GM21529 (cell line): ENCODE data around the gene SCAP.

Source experiments
- ATAC-seq: cut with Tn5 transposase; IDR thresholded peaks from one replicate; pipeline ENCODE4 v1.9.1; 2021; ENCODE audit not compliant: unreplicated experiment

SCAP gene

DNA sequence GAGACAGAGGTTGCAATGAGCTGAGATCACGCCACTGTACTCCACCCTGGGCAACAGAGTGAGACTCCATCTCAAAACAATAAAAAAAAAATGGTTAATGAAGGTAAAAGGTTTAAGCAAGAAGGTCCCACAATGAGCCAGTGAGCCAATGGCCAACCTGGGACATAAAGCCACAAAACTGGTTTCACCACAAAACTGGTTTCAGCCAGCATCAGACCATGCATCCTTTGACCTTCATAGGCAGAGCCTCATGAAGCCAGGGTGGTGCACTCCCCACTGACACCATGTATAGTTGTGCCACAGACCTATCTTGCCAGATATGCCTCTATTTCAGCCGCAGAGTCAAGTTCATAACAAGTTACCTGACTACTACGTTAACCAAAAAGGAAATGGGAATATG lies 41.9 kb downstream of the SCAP start:
- ATAC-seq, result no peak

DNA sequence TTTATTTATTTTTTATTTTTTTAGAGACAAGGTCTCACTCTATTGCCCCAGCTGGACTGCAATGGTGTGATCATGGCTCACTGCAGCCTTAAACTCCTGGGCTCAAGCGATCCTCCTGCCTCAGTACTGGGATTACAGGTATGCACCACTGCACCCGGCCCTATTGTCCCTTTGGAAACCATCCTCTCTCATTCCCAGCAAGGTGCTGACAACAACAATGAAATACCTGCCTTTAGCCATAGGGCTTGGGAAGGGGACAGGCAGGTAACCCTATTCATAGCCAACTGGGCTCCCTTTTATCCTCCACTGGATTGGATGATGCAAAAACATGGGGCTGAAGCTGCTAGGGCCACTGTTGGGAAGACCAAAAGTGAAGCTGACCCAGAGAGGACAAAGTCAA lies 43.1 kb downstream of the SCAP start:
- no peak for ATAC-seq

DNA sequence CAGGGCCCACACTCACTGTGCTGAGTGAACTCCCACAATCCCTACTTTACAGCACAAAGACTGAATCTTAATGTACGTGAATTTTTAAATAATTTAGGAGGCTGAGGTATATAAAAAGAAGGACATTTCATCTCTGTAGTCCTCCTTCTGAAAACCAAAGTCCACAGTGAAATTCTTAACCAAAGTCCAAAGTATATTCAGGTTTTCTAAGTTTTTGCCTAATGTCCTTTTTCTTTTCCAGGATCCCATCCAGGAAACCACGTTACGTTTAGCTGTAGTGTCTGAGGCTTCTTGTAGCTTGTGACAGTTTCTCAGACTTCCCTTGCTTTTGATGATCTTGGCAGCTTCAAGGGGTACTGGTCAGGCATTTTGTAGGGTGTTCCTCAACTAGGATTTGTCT lies 44.5 kb downstream of the SCAP start:
- ATAC-seq, result no peak

DNA sequence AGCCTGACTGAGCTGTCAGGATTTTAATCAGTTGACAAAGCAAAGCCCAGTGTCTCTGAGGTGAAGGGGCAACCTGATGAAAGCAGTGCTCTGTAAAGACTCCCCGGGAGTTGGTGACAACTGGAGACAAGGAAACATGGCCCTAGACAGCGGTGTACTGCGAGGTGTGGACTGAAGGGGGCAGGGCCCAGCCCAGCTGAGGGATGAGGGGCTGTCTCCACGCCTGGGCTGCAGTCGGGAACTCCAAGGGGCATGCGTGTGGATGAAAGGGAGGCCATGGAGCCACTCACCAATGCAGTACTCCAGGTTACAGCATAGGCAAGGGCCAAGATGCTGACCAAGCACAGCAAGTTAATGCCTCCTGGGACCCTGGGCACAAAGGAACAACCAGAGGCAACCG lies 45.1 kb downstream of the SCAP start:
- ATAC-seq, result no peak

GRCh38 chr3:47429476-47430270 lies 46.1 kb downstream of the SCAP start:
- ATAC-seq, result no peak

- no peak for ATAC-seq
These were observed 47.1 kb downstream of the SCAP start for GRCh38 chr3:47428662-47429061.

GRCh38 chr3:47427866-47428265 lies 47.9 kb downstream of the SCAP start:
- ATAC-seq, result no peak

GRCh38 chr3:47425959-47426358 lies 49.8 kb downstream of the SCAP start:
- ATAC-seq, result no peak

DNA sequence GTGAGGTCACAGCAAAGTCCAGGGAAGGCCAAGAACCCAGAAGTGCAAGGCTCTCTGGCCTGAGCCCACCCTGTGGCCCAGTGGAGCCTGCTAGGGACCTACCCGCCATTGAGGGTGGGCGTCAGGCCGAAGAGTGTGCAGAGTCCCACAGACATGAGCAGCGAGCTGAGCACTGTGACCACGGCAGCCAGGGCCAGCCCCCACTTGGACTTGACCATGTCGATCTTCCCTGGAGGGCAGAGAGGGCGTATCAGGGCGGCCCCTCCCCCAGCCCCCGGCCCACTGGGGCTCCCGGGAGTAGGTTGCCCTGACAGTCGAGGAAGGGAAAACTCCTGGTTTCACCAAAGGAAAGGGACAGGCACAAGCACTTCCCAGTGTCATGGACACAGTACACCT lies 50.4 kb downstream of the SCAP start:
- ATAC-seq, result no peak

DNA sequence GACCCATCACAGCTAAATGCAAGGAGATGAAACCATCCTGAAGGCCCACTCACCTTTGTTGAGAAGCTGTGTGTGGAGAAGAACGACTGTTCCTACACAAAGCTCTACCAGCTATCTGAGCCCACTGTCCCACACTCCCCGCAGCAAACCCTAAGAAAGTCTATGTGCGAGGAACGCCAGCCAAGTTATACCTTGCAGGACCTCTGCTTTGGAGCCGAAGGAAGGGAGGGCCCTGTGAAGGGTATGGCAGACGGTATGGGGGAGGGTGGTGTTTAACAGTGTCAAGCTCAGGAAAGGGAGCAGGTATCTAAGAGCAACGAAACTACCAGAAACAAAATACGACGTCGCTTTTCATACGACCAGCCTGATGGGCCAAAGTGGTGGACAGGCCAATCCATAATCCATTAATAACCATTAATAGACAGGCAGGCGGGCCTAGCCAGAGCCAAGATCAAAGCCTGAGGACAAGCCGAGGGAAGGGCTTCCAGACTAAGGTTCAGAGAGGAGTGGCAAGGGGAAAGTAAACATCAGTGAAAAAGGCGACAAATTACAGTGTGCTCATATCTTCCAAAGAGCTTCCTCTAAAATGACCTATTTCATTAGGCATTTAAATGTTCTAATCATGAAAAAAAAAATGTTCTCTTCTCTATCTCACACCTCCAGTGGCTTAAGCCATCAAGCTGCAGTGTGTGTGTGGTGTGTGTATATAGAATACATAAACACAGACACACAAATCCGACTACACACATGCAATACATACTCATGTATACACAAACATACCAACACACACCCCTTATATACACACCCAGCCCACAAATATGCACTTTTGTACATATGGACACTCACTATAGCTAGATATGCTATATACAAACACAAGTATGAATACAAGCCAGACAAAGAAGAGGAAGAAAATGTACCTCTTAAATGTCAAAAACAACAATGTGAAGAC lies 51.0 kb downstream of the SCAP start:
- no peak for ATAC-seq

DNA sequence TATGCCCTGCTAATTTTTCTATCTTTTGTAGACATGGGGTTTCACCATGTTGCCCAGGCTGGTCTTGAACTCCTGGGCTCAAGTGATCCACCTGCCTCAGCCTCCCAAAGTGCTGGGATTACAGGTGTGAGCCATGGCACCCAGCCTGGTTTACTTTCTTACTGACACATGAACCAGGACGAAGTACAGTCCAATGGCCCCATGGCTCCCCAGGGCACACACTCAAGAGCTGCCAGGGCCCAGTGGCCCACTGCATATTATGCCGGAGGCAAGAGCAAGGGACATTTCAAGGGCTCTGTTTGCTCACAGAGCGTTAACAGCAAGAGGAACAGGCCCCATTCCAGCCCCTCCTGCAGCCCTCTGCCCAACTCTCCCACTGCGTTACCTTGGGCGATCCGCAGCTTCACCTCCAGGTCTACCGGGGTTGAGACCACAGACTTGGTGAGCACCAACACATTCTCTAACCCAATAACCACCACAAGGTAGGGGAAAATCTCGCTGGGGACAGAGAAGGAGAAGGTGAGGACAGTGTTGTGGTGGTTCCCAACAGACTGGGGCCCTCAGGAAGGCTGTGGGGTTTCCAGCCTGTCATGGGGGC lies 52.1 kb downstream of the SCAP start:
- no peak for ATAC-seq

GRCh38 chr3:47422743-47423142 lies 53.0 kb downstream of the SCAP start:
- no peak for ATAC-seq

DNA sequence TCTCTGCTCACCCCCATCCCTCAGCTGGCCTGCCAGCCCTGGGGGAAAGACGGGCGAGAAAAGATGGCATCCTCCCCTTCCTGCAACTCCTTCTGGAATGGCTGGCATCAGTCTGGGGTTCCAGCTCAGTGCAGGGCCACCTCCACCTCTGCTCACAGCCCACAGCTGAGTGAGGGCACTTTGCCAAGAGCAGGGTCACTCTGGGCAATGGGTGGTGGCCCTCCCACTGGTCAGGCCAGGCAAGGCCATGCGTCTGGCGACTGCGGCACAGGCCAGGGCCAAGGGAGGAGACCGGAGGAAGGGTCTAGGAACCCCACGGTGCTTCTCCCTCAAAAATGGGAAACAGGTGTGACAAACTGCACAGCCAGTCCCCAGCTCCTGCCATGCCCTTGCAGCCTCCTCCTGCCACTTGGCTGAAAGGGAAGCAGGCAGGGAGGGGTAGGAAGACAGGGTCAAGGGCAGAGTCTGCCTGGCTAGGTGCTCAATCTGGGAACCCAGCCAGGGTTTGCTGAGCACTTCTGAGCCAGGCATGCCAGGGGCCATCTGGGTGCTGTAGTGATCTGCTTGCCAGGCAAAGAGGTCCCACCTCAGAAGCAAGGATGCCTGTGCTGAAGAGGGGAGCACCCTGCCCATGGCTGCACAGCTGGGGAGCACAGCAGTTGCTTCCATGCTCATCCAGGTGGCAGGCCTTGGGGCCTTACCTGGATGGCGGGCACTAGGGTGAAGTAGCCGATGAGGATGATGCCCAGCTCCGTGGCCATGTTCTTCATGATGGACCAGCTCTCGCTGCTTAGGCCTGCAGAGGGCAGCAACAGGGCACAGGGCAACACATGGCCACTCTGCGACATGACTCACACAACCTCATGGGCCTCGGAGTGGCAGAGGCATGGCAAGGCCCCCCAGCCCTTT lies 53.7 kb downstream of the SCAP start:
- no peak for ATAC-seq

DNA sequence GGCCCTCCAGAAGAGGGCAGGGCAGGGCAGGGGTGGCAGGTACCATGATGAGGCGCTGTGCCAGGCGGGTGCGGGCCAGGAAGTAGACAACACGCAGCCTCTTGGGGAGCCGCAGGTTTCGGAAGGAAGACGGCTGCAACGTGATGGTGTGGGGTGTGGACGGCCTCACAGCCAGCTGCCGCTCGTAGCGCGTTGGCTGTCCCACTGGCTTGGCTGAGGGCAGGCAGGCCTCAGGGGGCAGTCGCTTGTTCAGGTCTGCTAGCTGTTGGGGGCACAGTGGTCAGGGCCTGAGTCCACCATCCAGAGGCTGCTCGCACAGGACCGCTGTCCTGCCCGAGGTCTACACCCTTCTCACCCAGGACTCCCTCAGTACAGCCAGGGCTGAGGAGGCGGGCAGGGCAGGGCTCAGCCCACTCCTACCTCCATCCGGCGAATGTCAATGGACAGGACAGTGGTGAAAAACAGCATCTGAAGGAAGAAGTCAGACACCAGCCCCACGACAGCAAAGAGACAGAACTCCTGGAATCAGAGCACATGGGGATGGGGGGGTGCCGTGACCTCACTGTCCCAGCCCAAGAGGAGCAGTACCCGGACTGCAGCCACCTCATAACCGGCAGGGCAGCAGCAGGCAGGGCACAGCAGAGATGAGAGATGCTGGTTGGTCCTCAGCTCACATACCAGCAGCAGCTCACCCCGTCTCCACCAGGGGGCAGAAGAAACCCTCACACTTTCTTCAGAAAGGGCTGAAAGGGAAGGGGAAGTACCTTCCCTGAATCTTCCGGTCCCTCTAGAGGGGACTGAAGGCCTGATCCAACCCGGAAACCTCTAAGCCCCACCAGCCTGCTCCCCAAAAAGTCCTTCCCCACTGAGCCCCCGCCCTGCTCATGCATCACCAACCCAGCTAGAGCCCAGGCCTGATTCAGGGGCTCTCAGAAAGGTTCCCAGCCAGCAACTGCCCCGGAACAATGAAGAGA lies 54.9 kb downstream of the SCAP start:
- ATAC-seq, result peak; percentile 87

GRCh38 chr3:47420044-47420430 lies 55.7 kb downstream of the SCAP start:
- ATAC-seq, result no peak

GRCh38 chr3:47419083-47420043 lies 56.4 kb downstream of the SCAP start:
- ATAC-seq, result no peak

- ATAC-seq, result no peak
These were observed 57.3 kb downstream of the SCAP start for GRCh38 chr3:47418167-47419082.
